ENCODE measurements around the gene TRIM62. TPM values are rescaled to one million over a fixed set of nuclear protein-coding genes. Genes with fewer than 3 reads are reported as not detected.

The TRIM62 gene
- total RNA-seq, 3 donors from 2014 or later = 3.8 to 5.9 (median 4.5) TPM

GRCh38 chr1:33097762-33098161 lies 84.1 kb downstream of the TRIM62 start:
- ATAC-seq (no peak), DNase-seq (no peak)
- Mint-ChIP-seq H3K4me1 (ENCODE audit: low read depth) (peaks cover 50% of the 10 kb centered on the region), H3K27me3 (ENCODE audit: low read depth) (no peaks in the 10 kb centered on the region), H3K4me3 (no peak overlapping the region), H3K36me3 (ENCODE audit: insufficient read depth) (no peaks in the 10 kb centered on the region), H3K9me3 (no peaks in the 10 kb centered on the region)

GRCh38 chr1:33097137-33097611 lies 84.7 kb downstream of the TRIM62 start:
- no peaks in the 10 kb centered on the region for H3K36me3 Mint-ChIP-seq (ENCODE audit: insufficient read depth)
- no peaks in the 10 kb centered on the region for H3K27me3 Mint-ChIP-seq (ENCODE audit: low read depth)
- peaks cover 48% of the 10 kb centered on the region for H3K4me1 Mint-ChIP-seq (ENCODE audit: low read depth)
- H3K4me3 Mint-ChIP-seq = no peak overlapping the region
- DNase-seq (no peak), ATAC-seq (no peak)
- no peaks in the 10 kb centered on the region for H3K9me3 Mint-ChIP-seq

GRCh38 chr1:33096363-33097005 lies 85.4 kb downstream of the TRIM62 start:
- Mint-ChIP-seq H3K9me3 (no peaks in the 10 kb centered on the region), H3K36me3 (ENCODE audit: insufficient read depth) (no peaks in the 10 kb centered on the region), H3K27me3 (ENCODE audit: low read depth) (no peaks in the 10 kb centered on the region), H3K4me1 (ENCODE audit: low read depth) (peaks cover 48% of the 10 kb centered on the region), H3K4me3 (no peak overlapping the region)
- ATAC-seq (no peak), DNase-seq (no peak)

Other genes with a start within 250 kb of the TRIM62 start
- 10 to 100 TPM; 21.4 to 32.9 (median 23.9) TPM for gene RNF19B, start 217.2 kb downstream of the TRIM62 start, total RNA-seq
- 100 to 1,000 TPM; 320 to 346 (median 334) TPM for gene AK2, start 145.2 kb downstream of the TRIM62 start, total RNA-seq
- gene AZIN2, start 100.9 kb downstream of the TRIM62 start, total RNA-seq = 1 to 10 TPM in 2 of 3 donors, under 1 TPM in 1; 0.30 to 2.2 (median 1.4) TPM
- gene ZNF362, start 74.4 kb upstream of the TRIM62 start, total RNA-seq = 10 to 100 TPM in 2 of 3 donors, 1 to 10 TPM in 1; 8.4 to 11.2 (median 10.3) TPM
- gene A3GALT2, start 139.1 kb upstream of the TRIM62 start, total RNA-seq = under 1 TPM in 1 of 3 donors, not detected in 2; 0.30 TPM
- 10 to 100 TPM; 22.8 to 31.7 (median 30.5) TPM for gene PHC2, start 249.1 kb upstream of the TRIM62 start, total RNA-seq

All from activated T-cell treated with anti-CD3 and anti-CD28 coated beads, Interleukin-2, amount 50 U/mL, for 4 hours (primary cell).